Esophagus muscularis mucosa (tissue), 4 donors: Measurements from ENCODE around the gene GNAZ. TPM values are rescaled to one million over a fixed set of nuclear protein-coding genes. Genes with fewer than 3 reads are reported as not detected.

Experiments used
- DNase-seq: peaks from one replicate; pipeline ENCODE4 v3.0.0-alpha.2; 2017; ENCODE audit errors: extremely low spot score
- H3K27ac ChIP-seq, 4 donors: fragments of 200-600 bp; sonication (generic); replicated peaks in 1 of 4; 1 replicate in 3 of 4; 2 replicates in 1 of 4; pipeline ENCODE4 v1.5.1; 2016 to 2019; ENCODE audit warnings: mild to moderate bottlenecking in 1 of 4
- H3K27me3 ChIP-seq, 4 donors: fragments of 200-600 bp; sonication (generic); one replicate each; pipeline versions ENCODE4 v1.5.1 to v1.6.0; 2016 to 2019
- H3K36me3 ChIP-seq, 4 donors: fragments of 200-600 bp; sonication (generic); one replicate each; pipeline ENCODE4 v1.5.1; 2016 to 2019
- H3K4me1 ChIP-seq, 4 donors: fragments of 200-600 bp; sonication (generic); one replicate each; pipeline ENCODE4 v1.5.1; 2016 to 2019
- H3K4me3 ChIP-seq, 4 donors: fragments of 200-600 bp; sonication (generic); 1 replicate in 2 of 4; 2 replicates in 2 of 4; pipeline ENCODE4 v1.5.1; 2016 to 2019; ENCODE audit warnings: mild to moderate bottlenecking in 4 of 4, moderate library complexity in 1 of 4
- H3K9me3 ChIP-seq, 4 donors: fragments of 200-600 bp; sonication (generic); 1 replicate in 3 of 4; 2 replicates in 1 of 4; pipeline ENCODE4 v1.5.1; 2016 to 2019
- EP300 ChIP-seq: sonication (generic); formaldehyde crosslinking; IDR thresholded peaks from one replicate; pipeline ENCODE4 v1.6.1; 2017; ENCODE audit warnings: antibody characterized with exemption
- POLR2A ChIP-seq: fragments of 450-650 bp; IDR thresholded peaks from one replicate; pipeline ENCODE4 v1.6.1; 2017; ENCODE audit warnings: antibody characterized with exemption, moderate library complexity, mild to moderate bottlenecking, low read depth
- POLR2AphosphoS5 ChIP-seq, 2 donors: sonication (generic); formaldehyde crosslinking; IDR thresholded peaks; one replicate each; pipeline ENCODE4 v1.6.1; 2017; ENCODE audit warnings: antibody characterized with exemption in 2 of 2
- WGBS: methylation state at CpG from one replicate; pipeline ENCODE4 v1.1.5; 2018; 5-methylcytosine and 5-hydroxymethylcytosine counted together
- intact Hi-C: fragments of 100-400 bp; cut with DNase I; formaldehyde crosslinking; loops from one replicate; pipeline ENCODE4 v1.15.1; 2023
- total RNA-seq, 4 donors: library from RNA; depleted of rRNA; stranded (reverse); fragments of >200 nt; gene quantifications; one replicate each; pipeline versions ENCODE4 v1.1.0 to v1.2.1, GENCODE V29; 2016
- TF ChIP-seq, protein P1 (sequence below), 3 experiments: fragments of 200-600 bp in 2 of 3; fragments of 450-650 bp in 1 of 3; sonication (generic) in 2 of 3; IDR thresholded peaks; one replicate each; pipeline ENCODE4 v1.5.1; 2017 to 2019; ENCODE audit warnings: antibody characterized with exemption in 3 of 3, mild to moderate bottlenecking in 2 of 3, moderate library complexity in 1 of 3

GNAZ gene
- total RNA-seq, 4 donors from 2014 or later, result 51.7 to 79.5 (median 64.6) TPM

DNA sequence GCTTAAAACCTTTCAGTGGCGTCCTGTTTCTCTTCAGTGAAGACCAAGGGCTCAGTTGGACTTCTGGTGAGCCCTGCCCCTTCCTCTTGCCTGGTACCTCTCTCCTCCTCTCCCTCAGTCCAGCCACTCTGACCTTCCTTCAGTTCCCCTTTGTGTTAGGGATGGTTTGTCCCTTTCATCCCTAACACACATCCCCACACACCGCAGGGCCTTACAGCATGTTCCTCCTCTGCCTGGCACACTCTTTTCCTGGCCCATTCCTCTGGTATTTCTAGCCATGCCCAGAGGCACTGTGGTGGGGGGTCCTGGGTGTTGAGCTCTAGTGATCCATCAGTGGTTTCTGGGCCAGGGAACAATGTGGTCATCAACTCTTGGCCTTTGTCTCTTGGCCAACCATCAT is 21.4 kb downstream of the GNAZ start:
- Histone ChIP-seq H3K27ac (no peak overlapping the region), H3K4me3 (no peak overlapping the region), H3K27me3 (no peaks in the 10 kb centered on the region), H3K9me3 (no peaks in the 10 kb centered on the region), H3K4me1 (peaks cover 0 to 22% (median 17%) of the 10 kb centered on the region in 4 donors), H3K36me3 (peaks cover 0 to 16% (median 5%) of the 10 kb centered on the region in 4 donors)
- intact Hi-C loops, result no loop called here
- TF ChIP-seq POLR2AphosphoS5 (IDR thresholded peaks at IDR 0.05) (no peak), POLR2A (no peak), EP300 (no peak)
- TF ChIP-seq, protein P1, sequence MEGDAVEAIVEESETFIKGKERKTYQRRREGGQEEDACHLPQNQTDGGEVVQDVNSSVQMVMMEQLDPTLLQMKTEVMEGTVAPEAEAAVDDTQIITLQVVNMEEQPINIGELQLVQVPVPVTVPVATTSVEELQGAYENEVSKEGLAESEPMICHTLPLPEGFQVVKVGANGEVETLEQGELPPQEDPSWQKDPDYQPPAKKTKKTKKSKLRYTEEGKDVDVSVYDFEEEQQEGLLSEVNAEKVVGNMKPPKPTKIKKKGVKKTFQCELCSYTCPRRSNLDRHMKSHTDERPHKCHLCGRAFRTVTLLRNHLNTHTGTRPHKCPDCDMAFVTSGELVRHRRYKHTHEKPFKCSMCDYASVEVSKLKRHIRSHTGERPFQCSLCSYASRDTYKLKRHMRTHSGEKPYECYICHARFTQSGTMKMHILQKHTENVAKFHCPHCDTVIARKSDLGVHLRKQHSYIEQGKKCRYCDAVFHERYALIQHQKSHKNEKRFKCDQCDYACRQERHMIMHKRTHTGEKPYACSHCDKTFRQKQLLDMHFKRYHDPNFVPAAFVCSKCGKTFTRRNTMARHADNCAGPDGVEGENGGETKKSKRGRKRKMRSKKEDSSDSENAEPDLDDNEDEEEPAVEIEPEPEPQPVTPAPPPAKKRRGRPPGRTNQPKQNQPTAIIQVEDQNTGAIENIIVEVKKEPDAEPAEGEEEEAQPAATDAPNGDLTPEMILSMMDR (IDR thresholded peaks at IDR 0.05), result no peak
- WGBS, result 90% methylated on average over 2 of the region's 2 CpGs
- no peak for DNase-seq

DNA sequence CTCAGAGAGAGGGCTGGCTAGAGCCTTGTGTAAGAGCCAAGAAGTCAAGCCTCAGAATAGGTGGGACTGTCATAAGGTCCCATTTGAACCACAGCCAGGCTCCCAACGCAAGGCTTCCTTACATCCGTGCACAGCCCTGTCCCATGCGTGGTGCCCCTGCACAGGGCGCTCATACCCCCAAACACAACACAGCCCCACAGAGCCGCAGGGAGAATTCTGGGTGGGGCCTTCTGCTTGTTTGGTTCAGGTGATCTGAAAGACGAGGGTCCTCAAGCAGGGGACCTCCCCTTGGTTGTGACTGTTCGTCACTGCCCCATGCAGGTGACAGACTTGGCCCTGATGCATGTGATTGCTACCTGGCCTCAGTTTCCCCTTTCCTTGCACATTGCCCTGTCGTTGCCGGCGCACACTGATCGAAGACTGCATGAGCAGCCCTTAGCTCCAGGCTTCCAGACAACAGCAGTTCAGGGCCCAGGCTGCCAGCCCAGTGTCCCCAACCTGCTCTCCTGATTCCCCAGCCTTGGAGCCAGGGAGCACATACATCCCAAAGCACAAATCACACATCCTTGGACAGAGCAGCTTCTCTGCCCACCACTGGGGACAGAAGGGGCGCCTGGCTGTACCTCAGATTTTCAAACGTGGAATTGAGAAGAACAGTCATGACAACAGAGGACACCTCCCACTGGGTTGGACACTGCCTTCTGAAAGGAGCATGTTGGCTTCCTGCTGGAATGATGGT is 22.1 kb downstream of the GNAZ start:
- intact Hi-C loops, result no loop called here
- no peaks in the 10 kb centered on the region for H3K27me3 ChIP-seq
- no peak overlapping the region for H3K4me3 ChIP-seq
- DNase-seq, result no peak
- WGBS, result 90% methylated on average over 8 of the region's 13 CpGs
- H3K9me3 ChIP-seq, result no peaks in the 10 kb centered on the region
- H3K27ac ChIP-seq, result no peak overlapping the region
- H3K4me1 ChIP-seq, result peaks cover 0 to 24% (median 21%) of the 10 kb centered on the region in 4 donors
- peaks cover 0 to 16% (median 5%) of the 10 kb centered on the region in 4 donors for H3K36me3 ChIP-seq
- no peak for TF ChIP-seq POLR2AphosphoS5 (IDR thresholded peaks at IDR 0.05)
- no peak for TF ChIP-seq POLR2A
- TF ChIP-seq, protein P1 (IDR thresholded peaks at IDR 0.05), result no peak
- no peak for TF ChIP-seq EP300

DNA sequence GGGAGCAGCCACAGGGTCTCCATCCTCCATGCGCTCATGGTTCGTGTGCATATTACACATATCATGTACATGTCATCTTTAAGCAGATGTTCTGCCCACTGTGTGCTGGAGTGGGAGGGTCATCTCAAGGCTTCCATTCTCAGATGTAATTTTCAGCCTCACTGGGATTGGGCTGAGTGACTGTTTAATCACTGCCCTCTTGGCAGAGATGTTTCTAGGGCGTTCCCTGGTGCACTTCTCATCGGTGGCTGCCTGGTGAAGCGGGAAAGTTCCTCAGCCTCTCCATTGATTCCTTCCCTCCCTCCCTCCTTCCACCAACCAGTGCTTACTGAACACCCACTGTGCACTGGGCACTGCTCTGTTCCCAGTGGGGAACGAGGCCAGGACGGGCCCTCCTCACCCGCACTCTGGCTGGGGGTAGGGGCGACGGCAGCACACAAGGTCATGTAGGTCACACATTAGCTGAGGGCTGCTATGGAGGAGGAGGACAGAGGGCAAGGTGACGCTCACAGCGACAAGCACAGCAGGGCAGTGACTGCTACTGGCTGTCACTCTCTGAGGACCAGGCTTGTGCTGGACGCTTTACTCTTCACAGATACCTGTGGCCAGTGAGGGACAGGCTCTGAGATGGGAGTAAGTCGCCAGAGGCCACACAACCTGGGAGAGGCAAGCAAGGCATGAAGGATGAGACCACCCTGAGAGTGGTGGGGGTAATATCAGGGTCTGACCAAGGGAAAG is 22.9 kb downstream of the GNAZ start:
- intact Hi-C loops, result no loop called here
- DNase-seq, result no peak
- Histone ChIP-seq H3K27ac (no peak overlapping the region), H3K4me3 (no peak overlapping the region), H3K4me1 (peaks cover 7 to 27% (median 24%) of the 10 kb centered on the region in 4 donors), H3K36me3 (peaks cover 0 to 16% (median 5%) of the 10 kb centered on the region in 4 donors), H3K9me3 (no peaks in the 10 kb centered on the region), H3K27me3 (no peaks in the 10 kb centered on the region)
- WGBS, result 83% methylated on average over 14 of the region's 14 CpGs
- no peak for TF ChIP-seq POLR2A
- no peak for TF ChIP-seq EP300
- TF ChIP-seq, protein P1 (IDR thresholded peaks at IDR 0.05), result no peak
- TF ChIP-seq POLR2AphosphoS5 (IDR thresholded peaks at IDR 0.05), result no peak

DNA sequence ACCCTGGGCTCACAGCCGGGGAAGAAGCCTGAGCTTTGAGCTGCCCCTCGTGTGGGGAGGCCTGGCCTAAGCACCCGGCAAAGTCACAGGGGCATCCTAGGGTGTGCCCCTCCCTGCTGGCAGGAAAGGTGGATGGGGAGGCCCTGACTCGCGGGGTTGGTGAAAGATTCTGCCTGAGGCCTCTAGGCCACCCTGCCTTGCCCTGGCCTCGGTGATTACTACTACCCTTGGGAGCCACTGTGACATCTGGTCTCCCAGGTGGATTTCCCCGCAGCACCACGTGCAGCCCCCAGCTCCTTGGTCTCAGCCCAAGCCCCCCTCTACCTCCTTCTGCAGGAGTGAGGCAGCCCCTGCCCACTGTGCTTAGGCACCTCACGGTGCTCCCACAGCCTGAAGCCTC is 23.9 kb downstream of the GNAZ start:
- Histone ChIP-seq H3K9me3 (no peaks in the 10 kb centered on the region), H3K4me3 (no peak overlapping the region), H3K27ac (no peak overlapping the region), H3K27me3 (no peaks in the 10 kb centered on the region), H3K4me1 (peaks cover 17 to 34% (median 30%) of the 10 kb centered on the region in 4 donors), H3K36me3 (peaks cover 0 to 16% (median 5%) of the 10 kb centered on the region in 4 donors)
- WGBS, result 86% methylated on average over 8 of the region's 9 CpGs
- intact Hi-C loops, result no loop called here
- DNase-seq, result no peak
- no peak for TF ChIP-seq POLR2AphosphoS5 (IDR thresholded peaks at IDR 0.05)
